ENCODE data around the gene XK. TPM values are rescaled to one million over a fixed set of nuclear protein-coding genes. Genes with fewer than 3 reads are reported as not detected.

Gene XK
- total RNA-seq, 4 donors from 2014 or later: 36.3 to 54.3 (median 39.9) TPM

DNA sequence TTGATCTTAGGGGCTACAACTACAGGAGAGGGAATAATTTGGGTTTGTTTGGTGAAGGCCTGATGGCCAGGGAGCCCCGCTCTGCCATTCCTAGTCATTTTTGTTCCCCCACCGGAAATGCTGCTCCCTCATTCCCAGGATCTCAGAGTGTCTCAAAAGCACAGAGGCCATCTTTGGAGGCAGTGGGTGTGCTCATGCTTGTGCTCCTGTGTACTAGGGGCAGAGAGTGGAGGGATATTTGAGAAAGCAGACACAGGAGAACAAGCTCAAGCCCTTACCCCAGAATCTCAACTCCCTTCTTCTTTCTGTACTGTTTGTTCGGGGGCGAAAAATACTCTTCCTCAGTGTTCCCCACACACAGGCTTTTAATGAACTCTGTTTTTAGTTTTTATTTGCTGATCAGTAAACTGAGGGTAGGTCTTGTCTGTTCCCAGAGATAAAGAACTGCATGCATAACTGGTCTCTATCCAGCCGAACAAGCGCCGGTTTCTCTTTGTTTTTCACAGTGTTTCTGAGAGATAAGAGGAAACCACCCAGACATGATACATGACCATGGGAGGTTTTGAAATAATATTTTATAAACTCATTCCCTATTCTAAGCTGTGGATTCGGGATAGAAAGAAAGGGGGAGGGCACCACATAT, 32.9 kb upstream of the XK start:
- in situ Hi-C loops (cut with MboI; ENCODE audit: low pct_ligation_motif_present in 1 of 4, low pct_unique_long_range_greater_than_20kb in 1 of 4, low sequenced_read_pairs in 3 of 4): no loop called here
- no peak overlapping the region for H3K4me3 ChIP-seq
- 83 to 88% methylated on average over 2 to 8 of the region's 8 CpGs for WGBS, 2 donors (ENCODE audit: low coverage in 1 of 2)
- DNase-seq: no peak
- no peaks in the 10 kb centered on the region for H3K36me3 ChIP-seq
- H3K4me1 ChIP-seq: no peaks in the 10 kb centered on the region
- no peak for TF ChIP-seq POLR2A (IDR thresholded peaks at IDR 0.05)
- TF ChIP-seq, protein P1, sequence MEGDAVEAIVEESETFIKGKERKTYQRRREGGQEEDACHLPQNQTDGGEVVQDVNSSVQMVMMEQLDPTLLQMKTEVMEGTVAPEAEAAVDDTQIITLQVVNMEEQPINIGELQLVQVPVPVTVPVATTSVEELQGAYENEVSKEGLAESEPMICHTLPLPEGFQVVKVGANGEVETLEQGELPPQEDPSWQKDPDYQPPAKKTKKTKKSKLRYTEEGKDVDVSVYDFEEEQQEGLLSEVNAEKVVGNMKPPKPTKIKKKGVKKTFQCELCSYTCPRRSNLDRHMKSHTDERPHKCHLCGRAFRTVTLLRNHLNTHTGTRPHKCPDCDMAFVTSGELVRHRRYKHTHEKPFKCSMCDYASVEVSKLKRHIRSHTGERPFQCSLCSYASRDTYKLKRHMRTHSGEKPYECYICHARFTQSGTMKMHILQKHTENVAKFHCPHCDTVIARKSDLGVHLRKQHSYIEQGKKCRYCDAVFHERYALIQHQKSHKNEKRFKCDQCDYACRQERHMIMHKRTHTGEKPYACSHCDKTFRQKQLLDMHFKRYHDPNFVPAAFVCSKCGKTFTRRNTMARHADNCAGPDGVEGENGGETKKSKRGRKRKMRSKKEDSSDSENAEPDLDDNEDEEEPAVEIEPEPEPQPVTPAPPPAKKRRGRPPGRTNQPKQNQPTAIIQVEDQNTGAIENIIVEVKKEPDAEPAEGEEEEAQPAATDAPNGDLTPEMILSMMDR (IDR thresholded peaks at IDR 0.05): no peak
- TF ChIP-seq POLR2AphosphoS5 (IDR thresholded peaks at IDR 0.05): no peak
- TF ChIP-seq EP300 (IDR thresholded peaks at IDR 0.05; ENCODE audit: low read depth): no peak
- H3K27me3 ChIP-seq: no peaks in the 10 kb centered on the region
- H3K9me3 ChIP-seq: no peaks in the 10 kb centered on the region
- no peak overlapping the region for H3K27ac ChIP-seq
- intact Hi-C loops (cut with DNase I; ENCODE audit: low total_unique reads): no loop called here

- intact Hi-C loops (cut with DNase I; ENCODE audit: low total_unique reads): no loop called here
- H3K4me1 ChIP-seq: no peaks in the 10 kb centered on the region
- H3K4me3 ChIP-seq: no peak overlapping the region
- in situ Hi-C loops (cut with MboI; ENCODE audit: low pct_ligation_motif_present in 1 of 4, low pct_unique_long_range_greater_than_20kb in 1 of 4, low sequenced_read_pairs in 3 of 4): no loop called here
- TF ChIP-seq EP300 (IDR thresholded peaks at IDR 0.05; ENCODE audit: low read depth) (no peak), POLR2AphosphoS5 (IDR thresholded peaks at IDR 0.05) (no peak), POLR2A (IDR thresholded peaks at IDR 0.05) (no peak)
- TF ChIP-seq, protein P1 (IDR thresholded peaks at IDR 0.05): no peak
- no peak overlapping the region for H3K27ac ChIP-seq
- no peaks in the 10 kb centered on the region for H3K27me3 ChIP-seq
- DNase-seq: no peak
- 80 to 100% methylated on average over 1 of the region's 1 CpG for WGBS, 2 donors (ENCODE audit: low coverage in 1 of 2)
- H3K36me3 ChIP-seq: no peaks in the 10 kb centered on the region
- H3K9me3 ChIP-seq: no peaks in the 10 kb centered on the region
Observed at GRCh38 chrX:37653397-37654085, 32.0 kb upstream of the XK start.

DNA sequence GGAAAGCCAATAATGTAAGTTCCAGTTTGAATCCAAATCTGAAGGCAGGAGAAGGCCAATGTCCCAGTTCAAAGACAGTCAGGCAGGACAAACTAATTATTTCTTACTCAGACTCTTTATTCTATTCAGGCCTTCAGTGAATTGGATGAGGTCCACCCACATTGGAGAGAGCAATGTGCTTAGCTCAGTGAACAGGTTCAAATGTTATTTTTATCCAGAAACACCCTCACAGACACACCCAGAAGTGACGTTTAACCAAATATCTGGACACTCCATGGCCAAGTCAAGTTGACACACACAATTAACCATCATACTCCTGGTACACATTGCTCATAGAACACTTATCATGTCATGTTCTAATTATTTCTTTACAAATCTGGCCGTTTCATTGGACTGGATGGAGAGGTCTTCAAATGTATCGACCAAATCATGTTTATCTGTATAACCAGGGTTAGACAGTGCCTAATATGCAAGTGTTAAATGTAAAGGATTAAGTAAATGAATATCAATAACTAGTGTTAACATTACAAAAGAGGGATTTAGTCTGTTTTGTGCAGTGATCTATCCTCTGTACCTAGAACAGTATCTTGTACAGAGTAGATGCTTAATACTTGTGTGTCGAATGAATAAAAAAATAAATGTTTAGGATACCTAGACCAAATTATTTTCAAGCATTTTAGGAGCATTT, 27.1 kb upstream of the XK start:
- intact Hi-C loops (cut with DNase I; ENCODE audit: low total_unique reads) (no loop called here), in situ Hi-C loops (cut with MboI; ENCODE audit: low pct_ligation_motif_present in 1 of 4, low pct_unique_long_range_greater_than_20kb in 1 of 4, low sequenced_read_pairs in 3 of 4) (no loop called here)
- WGBS, 2 donors (ENCODE audit: low coverage in 1 of 2): 66 to 92% methylated on average over 3 to 4 of the region's 4 CpGs
- Histone ChIP-seq H3K9me3 (no peaks in the 10 kb centered on the region), H3K4me3 (no peak overlapping the region), H3K4me1 (no peaks in the 10 kb centered on the region), H3K36me3 (no peaks in the 10 kb centered on the region), H3K27ac (no peak overlapping the region), H3K27me3 (no peaks in the 10 kb centered on the region)
- TF ChIP-seq EP300 (IDR thresholded peaks at IDR 0.05; ENCODE audit: low read depth): no peak
- TF ChIP-seq POLR2AphosphoS5 (IDR thresholded peaks at IDR 0.05): no peak
- no peak for TF ChIP-seq POLR2A (IDR thresholded peaks at IDR 0.05)
- TF ChIP-seq, protein P1 (IDR thresholded peaks at IDR 0.05): no peak
- no peak for DNase-seq

DNA sequence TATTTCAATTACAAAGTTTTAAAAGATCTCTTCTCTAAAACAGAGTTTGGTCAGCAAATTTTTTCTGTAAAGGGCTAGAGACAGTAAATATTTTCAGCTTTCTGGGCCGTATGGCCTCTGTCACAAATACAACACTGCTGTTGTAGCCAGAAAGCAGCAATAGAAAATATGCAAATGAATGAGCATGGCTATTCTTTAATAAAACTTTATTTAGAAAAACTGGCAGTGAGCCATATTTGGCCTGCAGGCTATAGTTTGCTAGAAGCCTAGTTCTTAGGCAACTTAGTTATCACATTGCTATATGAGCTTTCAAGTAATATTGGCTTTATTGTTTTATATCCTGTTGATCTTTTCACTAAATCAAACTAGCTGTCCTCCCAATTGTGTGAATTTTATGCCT, 26.5 kb upstream of the XK start:
- Histone ChIP-seq H3K4me3 (no peak overlapping the region), H3K27me3 (no peaks in the 10 kb centered on the region), H3K27ac (no peak overlapping the region), H3K9me3 (no peaks in the 10 kb centered on the region), H3K36me3 (no peaks in the 10 kb centered on the region), H3K4me1 (no peaks in the 10 kb centered on the region)
- intact Hi-C loops (cut with DNase I; ENCODE audit: low total_unique reads) (no loop called here), in situ Hi-C loops (cut with MboI; ENCODE audit: low pct_ligation_motif_present in 1 of 4, low pct_unique_long_range_greater_than_20kb in 1 of 4, low sequenced_read_pairs in 3 of 4) (no loop called here)
- no peak for DNase-seq
- WGBS, 2 donors (ENCODE audit: low coverage in 1 of 2): 80 to 86% methylated on average over 1 of the region's 1 CpG
- no peak for TF ChIP-seq POLR2AphosphoS5 (IDR thresholded peaks at IDR 0.05)
- no peak for TF ChIP-seq POLR2A (IDR thresholded peaks at IDR 0.05)
- TF ChIP-seq, protein P1 (IDR thresholded peaks at IDR 0.05): no peak
